ENCODE data around the gene IRF2.

The IRF2 gene

GRCh38 chr4:184409502-184409901 lies 64.8 kb downstream of the IRF2 start:
- no peak for DNase-seq (ENCODE audit: low spot score)

GRCh38 chr4:184408684-184409081 lies 65.7 kb downstream of the IRF2 start:
- DNase-seq (ENCODE audit: low spot score) = no peak

GRCh38 chr4:184408021-184408683 lies 66.2 kb downstream of the IRF2 start:
- no peak for DNase-seq (ENCODE audit: low spot score)

- no peak for DNase-seq (ENCODE audit: low spot score)
Measured at GRCh38 chr4:184406958-184407391, 67.4 kb downstream of the IRF2 start.

- DNase-seq (ENCODE audit: low spot score) = no peak
Measured at GRCh38 chr4:184404047-184404446, 70.3 kb downstream of the IRF2 start.

GRCh38 chr4:184403384-184403781 lies 71.0 kb downstream of the IRF2 start:
- DNase-seq (ENCODE audit: low spot score) = no peak

- DNase-seq (ENCODE audit: low spot score) = no peak
Measured at GRCh38 chr4:184402740-184403383, 71.5 kb downstream of the IRF2 start.

- DNase-seq (ENCODE audit: low spot score) = no peak
Measured at GRCh38 chr4:184402239-184402638, 72.1 kb downstream of the IRF2 start.

- DNase-seq (ENCODE audit: low spot score) = no peak
Measured at GRCh38 chr4:184401397-184402171, 72.8 kb downstream of the IRF2 start.

GRCh38 chr4:184400891-184401290 lies 73.5 kb downstream of the IRF2 start:
- DNase-seq (ENCODE audit: low spot score) = no peak

- DNase-seq (ENCODE audit: low spot score) = no peak
Measured at GRCh38 chr4:184400375-184400870, 73.9 kb downstream of the IRF2 start.

- no peak for DNase-seq (ENCODE audit: low spot score)
Measured at GRCh38 chr4:184399512-184399908, 74.8 kb downstream of the IRF2 start.

- no peak for DNase-seq (ENCODE audit: low spot score)
Measured at GRCh38 chr4:184398741-184399511, 75.4 kb downstream of the IRF2 start.

- peak; percentile 64 for DNase-seq (ENCODE audit: low spot score)
Measured at GRCh38 chr4:184397516-184398163, 76.7 kb downstream of the IRF2 start.

- DNase-seq (ENCODE audit: low spot score) = no peak
Measured at GRCh38 chr4:184396570-184397515, 77.5 kb downstream of the IRF2 start.

GRCh38 chr4:184395971-184396391 lies 78.4 kb downstream of the IRF2 start:
- DNase-seq (ENCODE audit: low spot score) = no peak

GRCh38 chr4:184395451-184395917 lies 78.9 kb downstream of the IRF2 start:
- peak; percentile 68 for DNase-seq (ENCODE audit: low spot score)

- no peak for DNase-seq (ENCODE audit: low spot score)
Measured at GRCh38 chr4:184392748-184393559, 81.4 kb downstream of the IRF2 start.

GRCh38 chr4:184392316-184392715 lies 82.0 kb downstream of the IRF2 start:
- DNase-seq (ENCODE audit: low spot score) = no peak

All from putamen (tissue), 1 donor.